ENCODE measurements around the gene RBM45.
"Not testable (repeated sequence)": the region's sequence is repeated elsewhere in the genome, so short reads cannot be mapped to it uniquely, and the experiment has no call there.

The RBM45 gene

DNA sequence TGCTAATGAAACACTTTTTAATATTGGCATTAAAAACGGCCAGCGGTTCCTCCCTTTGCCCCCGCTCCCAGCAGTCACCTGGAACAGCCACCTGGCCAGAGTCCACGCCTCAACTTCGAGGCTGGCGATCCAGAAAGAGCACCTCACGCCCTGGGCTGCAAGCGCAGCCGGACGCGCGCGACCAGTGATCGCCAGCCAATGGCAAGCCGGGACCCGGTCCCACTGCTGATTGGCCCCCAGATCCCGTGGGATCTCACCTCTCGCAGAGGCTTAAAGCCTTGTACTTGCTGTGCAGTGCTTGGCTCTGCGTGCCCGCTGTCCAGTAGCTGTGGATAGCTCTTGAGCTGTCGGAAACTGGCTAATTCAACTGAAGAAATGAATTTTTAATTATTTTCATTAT, 4.1 kb upstream of the RBM45 start:
- DNase-seq = no peak

GRCh38 chr2:178109813-178110212, 2.4 kb upstream of the RBM45 start:
- DNase-seq = peak; percentile 19

GRCh38 chr2:178110681-178111080, 1.6 kb upstream of the RBM45 start:
- DNase-seq = no peak

GRCh38 chr2:178111743-178112142, 494 bp upstream of the RBM45 start:
- DNase-seq = no peak

GRCh38 chr2:178114462-178114861, 2.2 kb downstream of the RBM45 start:
- no peak for DNase-seq

- DNase-seq = no peak
Observed at GRCh38 chr2:178115271-178115670, 3.0 kb downstream of the RBM45 start.

- no peak for DNase-seq
Observed at GRCh38 chr2:178117725-178118124, 5.5 kb downstream of the RBM45 start.

DNA sequence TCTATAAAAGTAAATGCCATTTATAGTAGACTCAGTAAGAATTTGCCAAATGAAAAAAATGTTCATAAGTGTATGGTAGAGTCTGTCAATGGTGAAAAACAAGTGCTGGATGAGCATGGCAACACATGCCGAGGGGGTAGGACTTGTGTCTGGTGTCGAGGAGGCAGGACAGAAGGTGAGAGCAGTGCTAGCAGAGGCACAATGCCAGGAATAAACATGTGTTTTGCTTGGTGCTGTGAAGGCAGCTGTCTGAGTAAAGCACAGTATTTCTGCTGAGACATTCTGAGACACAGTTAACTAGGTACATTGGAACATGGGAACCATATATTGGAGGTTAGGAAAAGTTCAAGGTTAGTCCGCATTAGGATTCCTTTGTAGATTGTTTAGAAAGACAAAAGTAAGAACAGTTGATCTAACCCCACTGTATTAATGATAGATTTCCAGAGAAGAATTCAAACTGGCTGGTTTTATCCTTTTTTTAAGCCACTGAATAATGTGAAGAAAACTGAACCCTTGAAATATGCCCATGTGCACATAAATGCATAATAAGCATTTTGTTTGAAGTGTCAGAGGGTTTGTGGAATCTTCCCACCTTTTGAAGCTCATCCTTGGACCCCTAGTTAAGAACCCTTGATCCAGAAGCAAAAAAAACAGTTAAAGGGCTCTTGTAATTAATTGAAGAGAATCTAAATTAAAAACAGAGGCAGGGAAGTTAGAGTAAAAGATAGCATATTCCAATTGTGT, 7.1 kb downstream of the RBM45 start:
- DNase-seq = no peak

DNA sequence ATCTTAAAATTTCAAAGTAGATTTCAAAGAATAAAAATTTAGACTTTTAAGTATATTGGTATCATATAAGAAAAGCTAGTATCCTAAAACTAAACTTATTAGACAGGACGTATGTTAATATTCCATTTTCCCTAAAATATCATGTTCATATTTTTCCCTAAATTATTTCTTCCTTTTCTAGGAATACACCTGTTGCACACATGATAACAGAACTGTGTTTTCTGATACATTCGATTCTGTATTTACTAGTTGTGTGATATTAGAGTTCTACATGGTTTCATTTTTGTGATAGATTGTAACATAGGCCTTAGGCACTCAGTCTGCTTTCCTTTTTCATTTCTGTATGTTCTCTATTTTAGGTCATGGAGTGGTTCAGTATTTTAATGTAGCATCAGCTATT, 10.9 kb downstream of the RBM45 start:
- no peak for DNase-seq

DNA sequence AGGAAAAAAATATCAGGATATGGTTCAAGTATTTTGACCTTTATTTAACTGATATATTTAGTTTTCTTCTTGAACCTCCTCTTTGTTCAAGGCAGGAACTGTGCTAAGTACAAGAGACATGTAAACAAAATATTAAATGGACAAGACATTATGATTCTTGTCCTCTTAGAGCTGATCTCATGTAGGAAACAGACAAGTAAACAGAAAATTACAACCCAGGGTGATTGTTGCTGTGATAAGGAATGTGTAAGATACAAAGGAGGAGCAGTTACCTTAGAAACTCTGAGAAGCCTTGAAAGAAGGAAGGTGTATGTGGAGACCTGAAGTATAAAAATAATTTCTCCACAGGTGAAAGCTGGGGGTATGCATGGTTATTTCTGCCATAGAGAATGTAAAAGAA, 12.9 kb downstream of the RBM45 start:
- DNase-seq = no peak

GRCh38 chr2:178125862-178126261, 13.6 kb downstream of the RBM45 start:
- no peak for DNase-seq

- DNase-seq = no peak
Observed at GRCh38 chr2:178128836-178129630, 16.8 kb downstream of the RBM45 start.

DNA sequence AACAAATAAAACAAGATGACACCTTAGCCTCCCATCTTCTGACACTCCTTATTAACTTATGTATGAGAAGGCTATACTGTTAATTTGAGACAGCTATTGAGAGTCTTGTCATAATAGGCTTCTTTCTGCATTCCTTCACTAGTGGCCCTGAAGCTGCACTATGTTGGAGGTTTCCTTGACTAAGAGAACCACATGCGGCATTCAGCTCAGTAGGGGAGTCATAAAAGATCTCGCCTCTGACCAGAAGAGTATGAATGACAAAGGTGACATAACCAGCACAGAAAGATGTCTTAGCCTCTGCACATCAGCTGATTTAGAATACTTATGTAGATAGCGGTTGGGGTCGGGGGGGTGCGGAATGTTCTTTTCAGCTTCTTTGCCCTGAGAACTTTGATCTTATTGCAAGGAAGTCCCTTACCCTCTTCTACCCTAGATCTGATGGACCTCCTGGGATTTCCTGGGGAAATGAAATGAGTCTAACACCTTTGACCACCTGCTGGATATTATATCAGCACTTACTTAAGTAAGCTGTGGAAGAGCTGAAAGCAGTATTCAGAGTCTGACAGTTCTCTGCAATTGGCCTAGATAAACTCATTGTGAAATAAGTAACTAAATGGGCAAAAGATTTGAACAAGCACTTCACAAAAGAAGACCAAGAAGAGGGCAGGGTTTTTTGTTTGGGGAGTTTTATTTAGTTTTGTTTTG, 24.2 kb downstream of the RBM45 start:
- DNase-seq = no peak

GRCh38 chr2:178142274-178143065, 30.2 kb downstream of the RBM45 start:
- DNase-seq = no peak

DNA sequence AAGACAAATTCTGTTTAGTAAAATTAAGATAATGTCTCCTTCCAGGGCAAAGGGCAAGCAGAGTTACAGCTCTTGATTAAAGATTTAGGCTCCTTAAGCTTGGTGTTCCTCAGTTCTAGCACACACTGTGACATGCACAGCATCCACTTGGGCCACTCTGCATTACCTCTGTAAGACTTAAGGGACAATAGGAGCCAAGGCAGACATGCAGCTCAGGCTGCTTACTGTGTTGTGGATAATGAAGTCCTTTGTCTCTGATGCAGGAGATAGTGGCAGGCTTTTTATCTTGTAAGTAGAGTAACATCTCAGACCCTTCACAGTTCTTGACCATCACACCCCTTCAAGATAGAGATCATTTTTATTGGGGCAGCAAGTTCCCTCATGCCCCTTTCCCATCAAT, 31.2 kb downstream of the RBM45 start:
- DNase-seq = no peak

GRCh38 chr2:178152033-178152432, 39.8 kb downstream of the RBM45 start:
- DNase-seq = no peak

DNA sequence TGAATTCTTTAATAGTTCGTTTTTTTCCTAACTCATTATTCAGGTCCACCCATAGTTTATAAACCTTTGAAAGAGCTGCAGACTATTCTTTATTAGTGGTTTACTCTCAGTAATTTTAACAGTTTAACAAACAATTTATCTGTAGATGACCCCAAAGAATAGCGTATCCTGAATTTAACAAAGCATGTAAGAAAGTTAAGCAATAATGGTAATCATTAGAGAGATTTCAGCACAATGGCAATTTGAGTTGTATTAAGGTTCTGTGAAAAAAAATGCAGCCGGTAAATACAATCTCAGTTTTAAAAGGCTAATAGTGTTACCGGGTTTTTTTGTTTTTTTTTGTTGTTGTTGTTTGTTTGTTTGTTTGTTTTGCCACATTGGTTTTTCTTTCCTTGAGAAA, 40.3 kb downstream of the RBM45 start:
- DNase-seq = no peak

DNA sequence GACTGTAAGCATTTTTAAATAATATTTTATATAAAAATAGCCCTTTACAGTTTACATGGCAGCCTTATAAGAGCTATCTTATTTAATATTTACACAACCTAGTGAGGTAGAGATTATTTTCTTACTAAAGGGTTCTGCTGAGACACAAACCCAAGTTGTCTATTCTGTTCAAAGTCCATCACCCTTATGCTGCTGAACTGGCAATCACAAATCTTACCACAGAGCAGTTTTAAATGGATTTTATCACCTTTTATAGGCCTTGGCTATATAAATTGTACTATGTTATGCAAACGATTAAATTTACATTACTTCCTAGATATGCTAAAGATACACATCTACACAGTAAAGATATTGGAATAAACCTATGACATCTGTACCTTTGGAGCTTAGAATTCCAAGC, 40.7 kb downstream of the RBM45 start:
- no peak for DNase-seq

DNA sequence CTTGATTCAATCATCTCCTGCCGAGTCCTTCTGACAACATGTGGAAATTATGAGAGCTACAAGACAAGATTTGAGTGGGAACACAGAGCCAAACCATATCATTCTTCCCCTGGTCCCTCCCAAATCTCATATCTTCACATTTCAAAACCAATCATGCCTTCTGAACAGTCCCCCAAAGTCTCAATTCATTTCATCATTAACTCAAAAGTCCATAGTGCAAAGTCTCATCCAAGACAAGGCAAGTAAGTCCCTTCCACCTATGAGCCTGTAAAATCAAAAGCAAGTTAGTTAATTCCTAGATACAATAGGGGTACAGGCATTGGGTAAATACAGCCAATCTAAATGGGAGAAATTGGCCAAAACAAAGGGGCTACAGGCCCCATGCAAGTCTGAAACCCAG, 41.6 kb downstream of the RBM45 start:
- not testable (repeated sequence) for DNase-seq

DNA sequence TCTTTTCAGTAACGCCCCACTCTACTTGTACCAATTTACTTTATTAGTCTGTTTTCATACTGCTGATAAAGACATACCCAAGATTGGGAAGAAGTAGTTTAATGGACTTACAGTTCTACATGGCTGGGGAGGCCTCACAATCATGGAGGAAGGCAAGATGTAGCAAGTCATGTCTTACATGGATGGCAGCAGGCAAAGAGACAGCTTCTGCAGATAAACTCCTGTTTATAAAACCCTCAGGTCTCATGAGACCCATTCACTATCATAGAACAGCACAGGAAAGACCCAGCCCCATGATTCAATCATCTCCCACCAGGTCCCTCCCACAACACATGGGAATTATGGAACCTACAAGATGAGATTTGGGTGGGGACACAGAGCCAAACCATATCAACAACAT, 43.3 kb downstream of the RBM45 start:
- no peak for DNase-seq

- no peak for DNase-seq
Observed at GRCh38 chr2:178157574-178157973, 45.3 kb downstream of the RBM45 start.

DNA sequence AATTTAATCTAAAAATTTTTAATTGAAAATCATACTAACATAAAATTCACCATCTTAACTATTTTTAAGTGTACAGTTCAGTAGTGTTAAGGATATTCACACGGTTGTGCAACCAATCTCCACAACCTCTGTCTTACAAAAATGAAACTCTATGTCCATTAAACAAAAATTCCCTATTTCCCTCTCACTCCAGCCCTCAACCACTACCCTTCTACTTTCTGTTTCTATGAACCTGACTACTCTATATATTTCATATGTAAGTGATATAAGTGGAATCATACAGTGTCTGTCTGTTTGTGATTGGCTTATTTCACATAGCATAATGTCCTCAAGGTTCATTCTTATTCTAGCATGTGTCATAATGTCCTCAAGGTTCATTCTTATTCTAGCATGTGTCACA, 47.7 kb downstream of the RBM45 start:
- no peak for DNase-seq

DNA sequence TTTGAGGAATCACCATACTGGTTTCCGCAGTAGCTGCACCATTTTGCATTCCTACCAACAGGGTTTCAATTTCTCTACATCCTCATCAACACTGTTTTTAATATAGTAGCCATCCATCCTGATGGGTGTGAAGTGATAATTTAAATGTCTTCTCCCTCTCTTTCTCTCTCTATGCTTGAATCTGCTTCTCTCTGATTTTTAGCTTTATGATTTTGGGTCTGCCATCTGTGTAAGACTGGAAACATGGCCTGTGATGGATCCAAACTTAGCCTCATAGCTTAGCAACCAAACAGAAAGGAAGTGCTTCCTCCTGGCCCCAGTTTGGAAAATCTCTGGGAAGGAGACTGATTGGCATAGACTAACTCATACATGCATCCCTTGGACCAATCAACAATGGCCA, 48.4 kb downstream of the RBM45 start:
- no peak for DNase-seq
